HG02763 (cell line): ENCODE measurements around the gene DPEP2NB.
A peak's percentile ranks its signal among the peaks of the same experiment; 100 is the strongest.
"Not testable (repeated sequence)": the region's sequence is repeated elsewhere in the genome, so short reads cannot be mapped to it uniquely, and the experiment has no call there.

Source experiments
- ATAC-seq: cut with Tn5 transposase; IDR thresholded peaks from one replicate; pipeline ENCODE4 v1.9.1; 2021; ENCODE audit warnings: mild to moderate bottlenecking, moderate library complexity; ENCODE audit not compliant: unreplicated experiment

DPEP2NB gene

GRCh38 chr16:68019167-68019680 lies 3.5 kb upstream of the DPEP2NB start:
- no peak for ATAC-seq

GRCh38 chr16:68013440-68013839 lies 2.3 kb downstream of the DPEP2NB start:
- ATAC-seq = no peak

- ATAC-seq = not testable (repeated sequence)
Observed at GRCh38 chr16:68009872-68010271, 5.8 kb downstream of the DPEP2NB start.

- no peak for ATAC-seq
Observed at GRCh38 chr16:68009157-68009735, 6.5 kb downstream of the DPEP2NB start.

GRCh38 chr16:68005786-68006286 lies 9.9 kb downstream of the DPEP2NB start:
- no peak for ATAC-seq

GRCh38 chr16:68005211-68005610 lies 10.5 kb downstream of the DPEP2NB start:
- no peak for ATAC-seq

GRCh38 chr16:68003031-68003430 lies 12.7 kb downstream of the DPEP2NB start:
- ATAC-seq = no peak

- ATAC-seq = no peak
Observed at GRCh38 chr16:68000450-68000849, 15.3 kb downstream of the DPEP2NB start.

- no peak for ATAC-seq
Observed at GRCh38 chr16:67999985-68000384, 15.7 kb downstream of the DPEP2NB start.

GRCh38 chr16:67998779-67999688 lies 16.7 kb downstream of the DPEP2NB start, which contains the start of gene DPEP2:
TSS of gene DPEP2 (minus strand) at chr16:67999484. CDS start at chr16:67993212, 6,272 bp downstream.
- not testable (repeated sequence) for ATAC-seq

- not testable (repeated sequence) for ATAC-seq
Observed at GRCh38 chr16:67998231-67998778, 17.4 kb downstream of the DPEP2NB start.

- ATAC-seq = no peak
Observed at GRCh38 chr16:67996666-67997065, 19.0 kb downstream of the DPEP2NB start.

- no peak for ATAC-seq
Observed at GRCh38 chr16:67995423-67995822, 20.3 kb downstream of the DPEP2NB start.

- ATAC-seq = not testable (repeated sequence)
Observed at GRCh38 chr16:67994040-67994408, 21.7 kb downstream of the DPEP2NB start.

GRCh38 chr16:67993207-67994039 lies 22.3 kb downstream of the DPEP2NB start:
- peak; percentile 72 for ATAC-seq

GRCh38 chr16:67992661-67993206 lies 23.0 kb downstream of the DPEP2NB start:
- no peak for ATAC-seq

- no peak for ATAC-seq
Observed at GRCh38 chr16:67990018-67990386, 25.7 kb downstream of the DPEP2NB start.

GRCh38 chr16:67989322-67990017 lies 26.2 kb downstream of the DPEP2NB start:
- no peak for ATAC-seq

- no peak for ATAC-seq
Observed at GRCh38 chr16:67988675-67989074, 27.0 kb downstream of the DPEP2NB start.
